ENCODE data around the gene C18orf63.
"Not testable (repeated sequence)": the region's sequence is repeated elsewhere in the genome, so short reads cannot be mapped to it uniquely, and the experiment has no call there.

C18orf63 gene

GRCh38 chr18:74286106-74286855 lies 29.4 kb upstream of the C18orf63 start:
- no peak for DNase-seq (ENCODE audit: low read depth)

GRCh38 chr18:74286856-74287255 lies 28.8 kb upstream of the C18orf63 start:
- no peak for DNase-seq (ENCODE audit: low read depth)

- DNase-seq (ENCODE audit: low read depth) = no peak
Observed at GRCh38 chr18:74288041-74288440, 27.6 kb upstream of the C18orf63 start.

GRCh38 chr18:74288730-74289129 lies 26.9 kb upstream of the C18orf63 start:
- DNase-seq (ENCODE audit: low read depth) = no peak

GRCh38 chr18:74289137-74289536 lies 26.5 kb upstream of the C18orf63 start:
- DNase-seq (ENCODE audit: low read depth) = no peak

GRCh38 chr18:74290021-74290420 lies 25.6 kb upstream of the C18orf63 start:
- DNase-seq (ENCODE audit: low read depth) = no peak

- DNase-seq (ENCODE audit: low read depth) = no peak
Observed at GRCh38 chr18:74290794-74291471, 24.7 kb upstream of the C18orf63 start.

GRCh38 chr18:74291472-74291770 lies 24.2 kb upstream of the C18orf63 start:
- DNase-seq (ENCODE audit: low read depth) = no peak

- DNase-seq (ENCODE audit: low read depth) = peak; percentile 98
Observed at GRCh38 chr18:74291771-74292540, 23.7 kb upstream of the C18orf63 start, which contains the start of gene CYB5A. Gene CYB5A, minus strand, starts transcription at chr18:74291963. Its CDS starts 88 bp downstream, at chr18:74291875.

- no peak for DNase-seq (ENCODE audit: low read depth)
Observed at GRCh38 chr18:74292541-74292858, 23.1 kb upstream of the C18orf63 start.

- DNase-seq (ENCODE audit: low read depth) = not testable (repeated sequence)
Observed at GRCh38 chr18:74292982-74293381, 22.7 kb upstream of the C18orf63 start.

GRCh38 chr18:74294526-74294925 lies 21.1 kb upstream of the C18orf63 start:
- DNase-seq (ENCODE audit: low read depth) = no peak

- no peak for DNase-seq (ENCODE audit: low read depth)
Observed at GRCh38 chr18:74299162-74299561, 16.5 kb upstream of the C18orf63 start.

- DNase-seq (ENCODE audit: low read depth) = no peak
Observed at GRCh38 chr18:74299746-74300145, 15.9 kb upstream of the C18orf63 start.

GRCh38 chr18:74303306-74303705 lies 12.3 kb upstream of the C18orf63 start:
- DNase-seq (ENCODE audit: low read depth) = no peak

GRCh38 chr18:74303936-74304335 lies 11.7 kb upstream of the C18orf63 start:
- DNase-seq (ENCODE audit: low read depth) = no peak

- DNase-seq (ENCODE audit: low read depth) = no peak
Observed at GRCh38 chr18:74310411-74310810, 5.2 kb upstream of the C18orf63 start.

- DNase-seq (ENCODE audit: low read depth) = no peak
Observed at GRCh38 chr18:74311000-74311399, 4.6 kb upstream of the C18orf63 start.

GRCh38 chr18:74314759-74315463 lies 728 bp upstream of the C18orf63 start:
- DNase-seq (ENCODE audit: low read depth) = no peak

GRCh38 chr18:74316257-74317170 lies 875 bp downstream of the C18orf63 start:
- no peak for DNase-seq (ENCODE audit: low read depth)

GRCh38 chr18:74326231-74326630 lies 10.6 kb downstream of the C18orf63 start:
- DNase-seq (ENCODE audit: low read depth) = no peak

Data from activated T-helper 9 cell treated with anti-CD3 and anti-CD28 coated beads, Interleukin-2, amount 50 U/mL, for 16 hours (primary cell).